Activated CD8-positive, alpha-beta memory T cell treated with anti-CD3 and anti-CD28 coated beads, Interleukin-2, amount 10 ng/mL, durations not matched to agents 7 days and 5 days (primary cell): ENCODE data around the gene REL. TPM values are rescaled to one million over a fixed set of nuclear protein-coding genes. Genes with fewer than 3 reads are reported as not detected.
"Not testable (repeated sequence)": the region's sequence is repeated elsewhere in the genome, so short reads cannot be mapped to it uniquely, and the experiment has no call there.

Experiments
- ATAC-seq: fragments of 150-1000 bp; cut with Tn5 transposase; one replicate; pipeline ENCODE4 v1.10.0; 2021; ENCODE audit warnings: moderate library complexity
- CTCF ChIA-PET: fragments of 350-600 bp; sonication (Branson Sonifier 250); formaldehyde crosslinking; loops from one replicate; lab custom pipeline; 2021; ENCODE audit warnings: antibody characterized with exemption; lab: Charles Lee
- DNase-seq: peaks from one replicate; pipeline ENCODE4 v3.0.0-alpha.2; 2020
- H3K27ac Mint-ChIP-seq: one replicate; pipeline ENCODE4 v1.8.0; 2021; ENCODE audit warnings: mild to moderate bottlenecking, mixed read lengths
- H3K27me3 Mint-ChIP-seq: one replicate; pipeline ENCODE4 v1.8.0; 2021; ENCODE audit warnings: mixed read lengths
- H3K36me3 Mint-ChIP-seq: one replicate; pipeline ENCODE4 v1.8.0; 2021; ENCODE audit warnings: mild to moderate bottlenecking, mixed read lengths
- H3K4me1 Mint-ChIP-seq: one replicate; pipeline ENCODE4 v1.8.0; 2021; ENCODE audit warnings: mixed read lengths
- H3K4me3 Mint-ChIP-seq: one replicate; pipeline ENCODE4 v1.8.0; 2021; ENCODE audit warnings: mild to moderate bottlenecking, moderate library complexity, mixed read lengths
- H3K9me3 Mint-ChIP-seq: one replicate; pipeline ENCODE4 v1.8.0; 2022; ENCODE audit warnings: low read depth, mixed read lengths
- total RNA-seq, 2 experiments: library from RNA; stranded (reverse); gene quantifications; one replicate each; pipeline ENCODE4 v1.2.3, GENCODE V29; 2021

The REL gene
- total RNA-seq, 2 experiments from 2014 or later: 22.1 to 31.9 TPM

DNA sequence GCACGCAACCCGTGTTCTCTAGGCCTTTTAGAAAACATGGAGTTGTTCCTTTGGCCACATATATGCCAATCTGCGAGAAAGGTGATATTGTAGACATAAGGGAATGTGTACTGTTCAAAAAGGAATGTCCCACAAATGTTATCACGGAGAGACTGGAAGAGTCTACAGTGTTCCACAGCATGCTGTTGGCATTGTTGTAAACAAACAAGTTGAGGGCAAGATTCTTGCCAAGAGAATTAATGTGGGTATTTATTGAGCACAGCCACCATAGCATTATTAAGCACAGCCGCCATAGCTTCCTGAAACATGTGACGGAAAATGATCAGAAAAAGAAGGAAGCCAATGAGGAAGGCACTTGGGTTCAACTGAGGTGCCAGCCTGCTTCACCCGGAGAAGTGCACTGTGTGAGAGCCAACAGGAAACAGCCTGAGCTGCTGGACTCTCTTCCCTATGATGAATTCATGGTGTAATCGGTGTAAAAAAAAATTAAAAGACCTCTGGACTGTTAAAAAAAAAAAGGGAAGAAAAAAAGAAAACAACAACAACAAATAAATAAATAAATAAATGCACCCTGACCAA, 29.0 kb upstream of the REL start:
- Mint-ChIP-seq H3K4me1 (no peaks in the 10 kb centered on the region), H3K27me3 (peaks cover 3% of the 10 kb centered on the region), H3K27ac (no peak overlapping the region), H3K4me3 (no peak overlapping the region), H3K36me3 (no peaks in the 10 kb centered on the region), H3K9me3 (no peaks in the 10 kb centered on the region)
- DNase-seq: no peak
- ATAC-seq: no peak
- CTCF ChIA-PET: no interaction called here

DNA sequence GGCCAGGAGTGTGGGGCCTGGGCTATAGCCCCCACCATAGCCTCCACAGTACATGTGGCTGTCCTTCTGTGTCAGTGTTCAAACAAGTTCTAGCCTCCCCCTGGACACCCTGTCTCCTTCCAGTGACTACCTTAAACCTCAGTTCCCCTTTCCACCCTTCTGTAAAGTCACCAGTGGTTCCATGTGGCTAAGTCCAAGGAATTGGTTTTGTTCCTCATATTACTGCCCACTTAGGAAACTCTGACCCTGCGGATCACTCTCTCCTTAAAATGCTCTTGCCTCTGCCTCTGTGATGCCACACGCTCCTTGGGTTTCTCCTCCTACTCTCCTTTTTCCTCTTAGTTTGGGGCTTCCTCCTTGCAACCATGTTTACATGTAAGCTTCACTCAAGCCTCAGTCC, 27.8 kb upstream of the REL start:
- no peak overlapping the region for H3K4me3 Mint-ChIP-seq
- CTCF ChIA-PET: interaction anchor here (1.6 kb wide), 1 partner anchor 19 kb away, joined by 4 read pairs; no protein-coding TSS in a partner anchor
- H3K36me3 Mint-ChIP-seq: no peaks in the 10 kb centered on the region
- no peaks in the 10 kb centered on the region for H3K9me3 Mint-ChIP-seq
- peaks cover 3% of the 10 kb centered on the region for H3K27me3 Mint-ChIP-seq
- DNase-seq (no peak), ATAC-seq (no peak)
- no peaks in the 10 kb centered on the region for H3K4me1 Mint-ChIP-seq
- no peak overlapping the region for H3K27ac Mint-ChIP-seq

DNA sequence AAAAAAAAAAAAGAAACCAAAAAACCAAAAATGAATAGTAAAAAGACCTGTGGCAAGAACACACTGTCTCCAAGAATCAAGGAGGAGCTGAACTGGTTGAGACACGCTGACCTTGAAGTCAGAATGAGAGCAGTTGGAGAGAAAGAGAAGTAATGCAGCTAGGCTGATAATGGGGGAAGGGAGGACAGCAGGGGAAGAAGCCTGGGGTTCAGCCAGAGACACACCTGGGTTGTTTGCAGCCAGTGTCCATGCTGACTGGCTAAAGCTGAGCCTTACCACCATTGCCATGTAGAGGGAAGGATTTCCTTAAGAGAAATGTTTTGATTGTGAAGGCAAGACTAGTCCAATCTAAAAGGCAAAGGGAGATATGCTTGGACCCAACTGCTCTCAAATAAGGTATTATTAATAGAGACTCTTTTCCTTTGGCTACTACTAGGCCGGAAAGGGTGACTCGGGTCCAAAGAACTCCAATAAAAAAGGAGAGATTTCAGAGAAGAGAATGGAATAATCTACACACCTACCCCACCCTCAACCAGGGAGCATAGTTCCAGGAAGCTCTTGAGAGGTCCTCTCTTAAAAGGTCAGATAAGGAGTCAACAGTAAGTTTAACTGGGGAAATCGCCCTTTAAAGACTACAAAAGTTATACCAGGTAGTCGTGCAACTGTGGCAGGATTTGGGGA, 25.2 kb upstream of the REL start:
- no peak overlapping the region for H3K27ac Mint-ChIP-seq
- ATAC-seq: no peak
- CTCF ChIA-PET: no interaction called here
- H3K9me3 Mint-ChIP-seq: no peaks in the 10 kb centered on the region
- no peak for DNase-seq
- no peak overlapping the region for H3K4me3 Mint-ChIP-seq
- H3K27me3 Mint-ChIP-seq: peaks cover 5% of the 10 kb centered on the region
- no peaks in the 10 kb centered on the region for H3K4me1 Mint-ChIP-seq
- H3K36me3 Mint-ChIP-seq: no peaks in the 10 kb centered on the region

DNA sequence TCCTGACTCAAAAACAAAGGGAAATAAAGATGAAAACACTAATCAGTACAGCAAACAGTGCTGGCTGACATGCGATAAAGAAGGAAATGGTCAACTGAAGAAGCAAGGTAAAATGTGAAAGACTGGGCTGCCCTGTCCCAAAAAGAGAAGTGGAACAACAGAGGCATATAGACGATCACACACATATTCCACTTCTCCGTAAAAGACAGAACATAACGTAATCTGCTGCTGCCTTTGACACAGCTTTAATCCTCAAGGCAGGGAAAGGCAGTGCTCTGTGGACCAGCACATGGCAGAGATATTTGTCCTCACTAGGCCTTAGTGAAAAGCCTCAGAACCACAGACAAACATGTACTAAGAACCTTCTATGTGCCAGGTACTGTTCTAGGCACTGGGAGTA, 24.3 kb upstream of the REL start:
- ATAC-seq (no peak), DNase-seq (no peak)
- peaks cover 10% of the 10 kb centered on the region for H3K27me3 Mint-ChIP-seq
- H3K4me1 Mint-ChIP-seq: no peaks in the 10 kb centered on the region
- H3K4me3 Mint-ChIP-seq: no peak overlapping the region
- CTCF ChIA-PET: no interaction called here
- H3K9me3 Mint-ChIP-seq: no peaks in the 10 kb centered on the region
- H3K36me3 Mint-ChIP-seq: no peaks in the 10 kb centered on the region
- H3K27ac Mint-ChIP-seq: no peak overlapping the region

GRCh38 chr2:60858897-60859311, 22.5 kb upstream of the REL start:
- ATAC-seq: no peak
- CTCF ChIA-PET: no interaction called here
- H3K36me3 Mint-ChIP-seq: no peaks in the 10 kb centered on the region

DNA sequence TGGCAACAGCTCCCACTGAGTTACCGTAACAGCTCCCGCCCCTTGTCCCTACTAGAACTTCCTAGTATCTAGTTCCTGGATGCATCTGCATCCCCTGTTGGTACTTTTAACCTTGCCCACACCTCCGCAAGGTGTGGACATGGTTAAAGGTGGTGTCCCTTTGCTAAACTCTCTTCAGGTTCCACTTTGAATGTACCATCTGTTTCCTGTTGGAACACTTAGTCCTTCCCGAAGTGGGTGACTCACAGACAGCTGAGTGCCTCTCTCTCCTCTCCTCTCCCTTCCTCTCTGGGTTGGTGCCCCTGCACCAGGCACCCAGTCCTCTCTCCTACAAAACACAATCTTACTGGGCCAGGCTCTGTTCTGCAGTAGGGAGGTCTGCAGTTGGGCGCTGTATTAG, 19.6 kb upstream of the REL start:
- H3K4me3 Mint-ChIP-seq: no peak overlapping the region
- DNase-seq (no peak), ATAC-seq (no peak)
- H3K27ac Mint-ChIP-seq: no peak overlapping the region
- H3K9me3 Mint-ChIP-seq: peaks cover 3% of the 10 kb centered on the region
- peaks cover 7% of the 10 kb centered on the region for H3K27me3 Mint-ChIP-seq
- peaks cover 3% of the 10 kb centered on the region for H3K4me1 Mint-ChIP-seq
- CTCF ChIA-PET: no interaction called here
- H3K36me3 Mint-ChIP-seq: peaks cover 10% of the 10 kb centered on the region

More at GRCh38 chr2:60858897-60859311, 22.5 kb upstream of the REL start:
- H3K9me3 Mint-ChIP-seq: no peaks in the 10 kb centered on the region
- no peak for DNase-seq
- no peak overlapping the region for H3K4me3 Mint-ChIP-seq
- peaks cover 3% of the 10 kb centered on the region for H3K4me1 Mint-ChIP-seq
- H3K27ac Mint-ChIP-seq: no peak overlapping the region
- peaks cover 7% of the 10 kb centered on the region for H3K27me3 Mint-ChIP-seq

DNA sequence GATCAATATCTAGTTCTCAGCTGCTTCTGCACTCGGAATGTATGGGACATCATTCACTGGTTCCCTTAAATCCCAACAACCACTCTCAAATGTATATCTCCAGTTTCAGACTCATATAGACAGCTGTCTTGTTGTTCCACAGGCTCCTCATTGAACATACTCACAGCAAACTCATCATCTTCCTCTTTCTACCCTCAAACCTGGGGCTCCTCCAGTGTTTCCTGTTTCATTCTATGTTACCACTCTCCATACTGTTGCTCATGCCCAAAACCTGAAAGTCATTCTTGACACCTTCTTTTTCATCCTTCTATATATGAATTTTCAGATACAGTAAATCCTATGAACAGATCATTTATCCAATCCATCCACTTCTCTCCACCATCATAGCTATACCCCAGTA, 18.7 kb upstream of the REL start:
- no peak for ATAC-seq
- Mint-ChIP-seq H3K27me3 (peaks cover 7% of the 10 kb centered on the region), H3K4me3 (no peak overlapping the region), H3K9me3 (peaks cover 8% of the 10 kb centered on the region), H3K27ac (no peak overlapping the region), H3K4me1 (peaks cover 10% of the 10 kb centered on the region), H3K36me3 (peaks cover 17% of the 10 kb centered on the region)
- CTCF ChIA-PET: interaction anchor here (1.3 to 1.7 kb wide), 2 partner anchors 136 to 155 kb away, joined by 4 read pairs; no protein-coding TSS in a partner anchor
- no peak for DNase-seq

DNA sequence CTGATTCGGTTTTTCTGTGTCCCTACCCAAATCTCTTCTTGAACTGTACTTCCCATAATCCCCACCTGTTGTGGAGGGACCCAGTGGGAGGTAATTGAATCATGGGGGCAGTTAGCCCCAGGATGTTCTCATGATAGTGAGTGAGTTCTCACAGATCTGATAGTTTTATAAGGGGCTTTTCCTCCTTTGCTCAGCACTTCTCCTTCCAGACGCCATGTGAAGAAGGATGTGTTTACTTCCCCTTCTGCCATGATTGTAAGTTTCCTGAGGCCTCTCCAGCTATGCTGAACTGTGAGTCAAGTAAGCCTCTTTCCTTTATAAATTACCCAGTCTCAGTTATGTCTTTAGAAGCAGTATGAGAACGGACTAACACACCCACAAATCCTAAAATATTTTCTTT, 16.0 kb upstream of the REL start:
- H3K4me3 Mint-ChIP-seq, DNase-seq, CTCF ChIA-PET, H3K27me3 Mint-ChIP-seq, ATAC-seq, H3K27ac Mint-ChIP-seq: not testable (repeated sequence)
- Mint-ChIP-seq H3K4me1 (peaks cover 18% of the 10 kb centered on the region), H3K36me3 (peaks cover 30% of the 10 kb centered on the region), H3K9me3 (peaks cover 13% of the 10 kb centered on the region)

DNA sequence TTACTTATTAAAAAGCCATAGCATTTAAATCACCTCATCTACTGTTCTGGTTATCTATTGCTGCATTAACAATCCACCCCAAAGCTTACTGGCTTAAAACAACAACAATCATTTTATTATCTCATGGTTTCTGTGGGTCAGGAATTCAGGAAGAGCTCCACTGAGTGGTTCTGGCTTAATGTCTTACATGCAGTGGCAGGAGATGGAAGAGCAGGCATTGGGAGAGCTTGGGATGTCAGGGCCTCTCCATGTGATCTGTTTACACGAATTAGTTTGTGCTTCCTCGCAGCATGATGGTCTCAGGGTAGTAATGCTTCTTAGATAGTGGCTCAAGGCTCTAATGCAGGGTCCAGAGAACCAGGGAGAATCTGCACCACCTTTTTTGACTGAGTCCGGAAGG, 14.4 kb upstream of the REL start:
- H3K9me3 Mint-ChIP-seq: peaks cover 13% of the 10 kb centered on the region
- CTCF ChIA-PET: interaction anchor here (0.9 to 1.8 kb wide), 4 partner anchors 15 to 132 kb away, joined by 3 to 7 read pairs (median 4); no protein-coding TSS in a partner anchor
- peaks cover 20% of the 10 kb centered on the region for H3K4me1 Mint-ChIP-seq
- no peak overlapping the region for H3K27ac Mint-ChIP-seq
- H3K4me3 Mint-ChIP-seq: no peak overlapping the region
- ATAC-seq (no peak), DNase-seq (no peak)
- H3K36me3 Mint-ChIP-seq: peaks cover 32% of the 10 kb centered on the region
- H3K27me3 Mint-ChIP-seq: no peaks in the 10 kb centered on the region

DNA sequence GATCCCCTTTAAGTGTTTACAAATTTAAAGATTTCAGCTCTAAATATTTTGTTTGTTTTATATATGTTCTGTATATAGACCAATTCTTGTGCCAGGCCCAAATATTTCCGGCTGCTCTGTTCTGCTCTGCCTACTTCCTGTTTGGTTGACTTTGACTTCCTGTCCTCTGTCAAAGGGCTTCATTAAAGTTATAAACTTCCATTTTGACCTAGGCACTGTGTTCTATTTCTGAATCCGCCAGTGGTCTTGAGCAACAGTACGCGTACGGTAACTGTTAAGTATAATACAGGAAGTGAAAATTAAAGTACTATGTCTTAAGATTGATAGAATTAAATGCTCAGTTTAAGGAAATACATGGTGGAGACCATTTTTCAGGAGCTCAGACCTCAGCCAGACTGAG, 13.5 kb upstream of the REL start:
- ATAC-seq (peak; percentile 82), DNase-seq (peak; percentile 59)
- peaks cover 25% of the 10 kb centered on the region for H3K4me1 Mint-ChIP-seq
- H3K36me3 Mint-ChIP-seq: peaks cover 32% of the 10 kb centered on the region
- H3K27ac Mint-ChIP-seq: peak overlapping the region; percentile 85
- H3K9me3 Mint-ChIP-seq: peaks cover 13% of the 10 kb centered on the region
- CTCF ChIA-PET: interaction anchor here (1.1 to 1.8 kb wide), 5 partner anchors 15 to 139 kb away, joined by 3 to 7 read pairs (median 4); no protein-coding TSS in a partner anchor
- H3K27me3 Mint-ChIP-seq: no peaks in the 10 kb centered on the region
- no peak overlapping the region for H3K4me3 Mint-ChIP-seq

DNA sequence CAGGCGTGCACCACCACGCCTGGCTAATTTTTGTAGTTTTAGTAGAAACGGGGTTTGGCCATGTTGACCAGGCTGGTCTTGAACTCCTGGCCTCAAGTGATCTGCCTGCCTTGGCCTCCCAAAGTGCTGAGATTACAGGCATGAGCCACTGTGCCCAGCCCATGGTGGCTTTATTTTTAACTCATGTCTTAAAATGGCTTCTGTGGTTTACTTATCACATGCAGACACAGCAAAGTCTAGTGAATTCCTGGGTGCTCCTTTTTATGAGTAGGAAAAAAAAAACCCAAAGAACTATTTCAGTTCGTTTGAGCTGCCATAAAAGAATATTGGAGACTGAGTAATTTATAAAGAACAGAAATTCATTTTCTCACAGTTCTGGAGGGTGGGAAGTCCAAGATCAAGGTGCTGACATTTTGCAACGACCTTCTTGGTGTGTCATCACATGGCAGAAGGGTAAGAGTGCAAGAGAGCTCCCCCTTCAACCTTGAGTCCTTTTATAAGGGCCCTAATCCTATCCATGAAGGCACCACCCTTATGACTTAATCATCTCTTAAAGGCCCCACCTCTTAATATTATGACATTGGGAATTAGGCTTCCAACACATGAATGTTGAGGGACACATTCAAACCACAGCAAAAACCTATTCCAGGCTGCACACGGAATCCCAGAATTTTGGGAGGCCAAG, 12.6 kb upstream of the REL start:
- Mint-ChIP-seq H3K27me3 (no peaks in the 10 kb centered on the region), H3K4me1 (peaks cover 26% of the 10 kb centered on the region), H3K9me3 (peaks cover 13% of the 10 kb centered on the region), H3K4me3 (no peak overlapping the region), H3K36me3 (peaks cover 32% of the 10 kb centered on the region), H3K27ac (peak overlapping the region; percentile 85)
- ATAC-seq (no peak), DNase-seq (no peak)
- CTCF ChIA-PET: interaction anchor here (1.1 to 1.8 kb wide), 3 partner anchors 49 to 138 kb away, joined by 3 to 7 read pairs (median 4); no protein-coding TSS in a partner anchor

DNA sequence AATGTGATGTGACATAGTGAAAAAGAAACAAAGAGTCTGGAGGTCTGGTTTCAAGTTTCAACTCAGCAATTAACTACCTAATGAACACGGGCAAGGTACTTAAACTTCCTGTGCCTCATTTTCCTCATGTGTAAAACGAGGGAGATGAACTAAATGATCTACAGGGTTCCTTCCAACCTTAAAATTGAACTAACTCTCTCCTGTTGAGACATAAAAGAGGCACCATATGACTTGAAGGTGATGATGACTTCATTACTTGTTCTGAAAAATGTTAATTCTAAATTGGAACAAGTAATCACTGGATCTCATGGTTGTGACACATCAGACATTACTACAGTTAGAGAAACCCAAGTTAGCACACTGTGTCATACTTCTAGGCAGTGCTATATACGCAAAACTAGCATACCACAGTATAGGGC, 8.9 kb upstream of the REL start:
- ATAC-seq (peak; percentile 61), DNase-seq (no peak)
- CTCF ChIA-PET: no interaction called here
- Mint-ChIP-seq H3K27me3 (no peaks in the 10 kb centered on the region), H3K27ac (peak overlapping the region; percentile 1), H3K4me1 (peaks cover 20% of the 10 kb centered on the region), H3K36me3 (peaks cover 19% of the 10 kb centered on the region), H3K9me3 (peaks cover 4% of the 10 kb centered on the region), H3K4me3 (no peak overlapping the region)

GRCh38 chr2:60873381-60873780, 8.0 kb upstream of the REL start:
- Mint-ChIP-seq H3K9me3 (no peaks in the 10 kb centered on the region), H3K4me1 (peaks cover 11% of the 10 kb centered on the region), H3K4me3 (no peak overlapping the region), H3K36me3 (peaks cover 11% of the 10 kb centered on the region), H3K27ac (no peak overlapping the region), H3K27me3 (no peaks in the 10 kb centered on the region)
- DNase-seq: no peak
- CTCF ChIA-PET: no interaction called here
- no peak for ATAC-seq
